CD8-positive, alpha-beta memory T cell (primary cell): ENCODE data around the gene FBRSL1. TPM values are rescaled to one million over a fixed set of nuclear protein-coding genes. Genes with fewer than 3 reads are reported as not detected.

Source experiments
- CTCF ChIA-PET: fragments of 350-600 bp; sonication (Branson Sonifier 250); formaldehyde crosslinking; loops from one replicate; lab custom pipeline; 2021; ENCODE audit warnings: antibody characterized with exemption; lab: Charles Lee
- POLR2A ChIA-PET: fragments of 350-600 bp; sonication (Branson Sonifier 250); formaldehyde crosslinking; loops from one replicate; lab custom pipeline; 2021; ENCODE audit warnings: antibody characterized with exemption; lab: Charles Lee
- DNase-seq, 5 donors: peaks; one replicate each; pipeline versions ENCODE4 v3.0.0 to v3.0.0-alpha.2; 2020 to 2022; ENCODE audit warnings: mixed read lengths in 1 of 5
- H3K27ac ChIP-seq: one replicate; pipeline ENCODE4 v1.7.0; 2013; ENCODE audit warnings: low read depth, mild to moderate bottlenecking, low read length, moderate library complexity
- H3K27me3 ChIP-seq: 2 replicates; pipeline ENCODE4 v1.7.0; 2013; ENCODE audit warnings: low read length, mild to moderate bottlenecking; ENCODE audit not compliant: insufficient read depth, poor library complexity, severe bottlenecking
- H3K36me3 ChIP-seq: 2 replicates; pipeline ENCODE4 v1.7.0; 2013; ENCODE audit warnings: mild to moderate bottlenecking, low read length, moderate library complexity; ENCODE audit not compliant: insufficient read depth
- H3K4me1 ChIP-seq: 2 replicates; pipeline ENCODE4 v1.7.0; 2013; ENCODE audit warnings: mild to moderate bottlenecking, low read length, moderate library complexity; ENCODE audit not compliant: insufficient read depth
- H3K4me3 ChIP-seq: 2 replicates; pipeline ENCODE4 v1.7.0; 2013; ENCODE audit warnings: mild to moderate bottlenecking, low read length
- H3K9me3 ChIP-seq: 2 replicates; pipeline ENCODE4 v1.7.0; 2013; ENCODE audit warnings: mild to moderate bottlenecking, low read length
- H3K27ac Mint-ChIP-seq, 8 donors: one replicate each; pipeline ENCODE4 v1.8.0; 2020 to 2021; ENCODE audit warnings: mixed read lengths in 8 of 8, mild to moderate bottlenecking in 6 of 8, inconsistent platforms in 3 of 8, moderate library complexity in 3 of 8
- H3K27me3 Mint-ChIP-seq, 2 donors: one replicate each; pipeline ENCODE4 v1.8.0; 2020 to 2021; ENCODE audit warnings: mixed read lengths in 2 of 2, mild to moderate bottlenecking in 1 of 2, moderate library complexity in 1 of 2
- H3K36me3 Mint-ChIP-seq, 3 donors: one replicate each; pipeline ENCODE4 v1.8.0; 2020 to 2021; ENCODE audit warnings: mixed read lengths in 3 of 3, inconsistent platforms in 1 of 3, mild to moderate bottlenecking in 1 of 3
- H3K4me1 Mint-ChIP-seq, 3 donors: one replicate each; pipeline ENCODE4 v1.8.0; 2020 to 2021; ENCODE audit warnings: mixed read lengths in 3 of 3, inconsistent platforms in 1 of 3, mild to moderate bottlenecking in 1 of 3
- H3K4me3 Mint-ChIP-seq, 7 donors: one replicate each; pipeline ENCODE4 v1.8.0; 2020 to 2021; ENCODE audit warnings: mixed read lengths in 7 of 7, mild to moderate bottlenecking in 6 of 7, moderate library complexity in 4 of 7, inconsistent platforms in 2 of 7
- H3K9me3 Mint-ChIP-seq, 5 donors: one replicate each; pipeline ENCODE4 v1.8.0; 2020 to 2022; ENCODE audit warnings: mixed read lengths in 5 of 5, mild to moderate bottlenecking in 3 of 5, moderate library complexity in 2 of 5, inconsistent platforms in 1 of 5
- polyA plus RNA-seq: library from polyadenylated mRNA; unstranded; fragments of 300-500 nt; fragmentation: Illumina TruSeq; gene quantifications from one replicate; pipeline ENCODE4 v1.2.3, GENCODE V29; 2021
- total RNA-seq, 2 experiments: library from RNA; stranded (reverse); gene quantifications; one replicate each; pipeline ENCODE4 v1.2.3, GENCODE V29; 2021

Gene FBRSL1
- total and polyA plus RNA-seq, 3 experiments from 2014 or later: 1.4 to 62.1 (median 58.1) TPM

GRCh38 chr12:132560364-132560613, 70.3 kb downstream of the FBRSL1 start:
- H3K27me3 Mint-ChIP-seq: peaks cover 5 to 16% of the 10 kb centered on the region in 2 donors
- no peak overlapping the region for H3K4me3 ChIP-seq
- peaks cover 0 to 12% (median 5%) of the 10 kb centered on the region in 3 donors for H3K36me3 Mint-ChIP-seq
- peak in 1 of 5 donors; percentile 19 for DNase-seq
- H3K4me3 Mint-ChIP-seq: no peak overlapping the region
- H3K4me1 Mint-ChIP-seq: peaks cover 8 to 33% (median 13%) of the 10 kb centered on the region in 3 donors
- H3K4me1 ChIP-seq: peaks cover 26% of the 10 kb centered on the region
- no peak overlapping the region for H3K27ac ChIP-seq
- no peaks in the 10 kb centered on the region for H3K27me3 ChIP-seq
- no peaks in the 10 kb centered on the region for H3K9me3 Mint-ChIP-seq
- no peaks in the 10 kb centered on the region for H3K36me3 ChIP-seq
- no peak overlapping the region for H3K27ac Mint-ChIP-seq
- POLR2A ChIA-PET: no interaction called here
- H3K9me3 ChIP-seq: no peaks in the 10 kb centered on the region
- CTCF ChIA-PET: interaction anchor here (1.3 to 2.4 kb wide), 3 partner anchors 13 to 145 kb away, joined by 3 to 10 read pairs (median 5); no protein-coding TSS in a partner anchor

DNA sequence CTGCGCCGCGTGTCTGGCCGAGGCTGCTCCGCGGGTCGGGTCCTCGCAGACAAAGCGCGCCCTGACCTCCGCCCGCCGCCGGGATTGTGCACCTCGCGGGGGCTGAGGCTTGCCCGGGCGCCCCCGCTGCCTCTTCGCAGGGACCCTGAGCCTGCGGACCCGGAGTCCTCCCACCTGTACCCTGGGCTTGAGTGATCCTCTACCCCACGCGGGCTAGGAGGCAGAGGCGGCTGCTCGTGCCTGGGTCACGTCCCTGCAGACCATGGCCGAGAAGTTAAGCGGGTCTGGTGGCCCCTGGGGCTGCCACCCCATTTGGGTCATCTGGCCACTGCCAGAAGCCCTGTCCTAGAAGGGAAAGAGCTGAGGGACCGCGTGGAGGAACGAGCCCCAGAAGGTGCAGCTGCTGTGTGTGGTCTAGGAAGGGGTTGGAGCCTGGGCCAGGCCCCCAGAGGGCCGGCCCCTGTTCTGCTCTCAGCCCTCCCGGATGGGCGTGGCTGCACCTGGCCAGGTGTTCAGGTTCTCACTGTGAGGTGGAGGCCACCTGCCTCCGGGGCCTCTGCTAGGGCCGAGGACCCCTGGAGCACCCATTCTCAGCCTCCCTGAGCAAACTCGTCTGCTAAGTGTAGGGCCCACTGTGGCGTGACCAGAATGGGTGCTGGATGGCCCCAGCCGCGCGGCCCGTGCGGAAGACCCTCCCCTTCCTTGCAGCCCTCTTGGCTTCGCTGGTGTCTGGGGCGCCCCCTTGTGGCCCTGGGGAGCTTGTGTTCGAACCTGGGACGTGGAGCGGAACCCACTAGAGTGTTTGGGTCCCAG, 70.9 kb downstream of the FBRSL1 start:
- Mint-ChIP-seq H3K36me3 (peaks cover 0 to 15% (median 5%) of the 10 kb centered on the region in 3 donors), H3K27ac (peak overlapping the region in 1 of 8 donors; percentile 22), H3K4me3 (peak overlapping the region; percentile 39 to 77 (median 70)), H3K27me3 (peaks cover 5 to 16% of the 10 kb centered on the region in 2 donors), H3K4me1 (peaks cover 8 to 33% (median 16%) of the 10 kb centered on the region in 3 donors), H3K9me3 (no peaks in the 10 kb centered on the region)
- DNase-seq: peak; percentile 45 to 78 (median 55)
- Histone ChIP-seq H3K27me3 (no peaks in the 10 kb centered on the region), H3K27ac (no peak overlapping the region), H3K4me3 (peak overlapping the region; percentile 37), H3K4me1 (peaks cover 26% of the 10 kb centered on the region), H3K9me3 (no peaks in the 10 kb centered on the region), H3K36me3 (no peaks in the 10 kb centered on the region)
- CTCF ChIA-PET: interaction anchor here (0.6 to 2.4 kb wide), 6 partner anchors 13 to 146 kb away, joined by 3 to 10 read pairs (median 4); no protein-coding TSS in a partner anchor
- POLR2A ChIA-PET: no interaction called here

Other genes starting within 250 kb of the FBRSL1 start
- under 1 TPM in 1 of 2 experiments, not detected in 1; 0.18 TPM for gene GALNT9, start 160.6 kb upstream of the FBRSL1 start, total RNA-seq
- gene GALNT9, start 160.6 kb upstream of the FBRSL1 start, polyA plus RNA-seq: not detected
- gene LRCOL1, start 120.4 kb downstream of the FBRSL1 start, total RNA-seq: not detected
- not detected for gene LRCOL1, start 120.4 kb downstream of the FBRSL1 start, polyA plus RNA-seq
- not detected for gene P2RX2, start 128.6 kb downstream of the FBRSL1 start, total RNA-seq
- gene P2RX2, start 128.6 kb downstream of the FBRSL1 start, polyA plus RNA-seq: not detected
- 100 to 1,000 TPM; 109 to 117 TPM for gene POLE, start 197.2 kb downstream of the FBRSL1 start, total RNA-seq
- gene POLE, start 197.2 kb downstream of the FBRSL1 start, polyA plus RNA-seq: 4.2 TPM
- 10 to 100 TPM; 21.2 to 22.5 TPM for gene PXMP2, start 197.4 kb downstream of the FBRSL1 start, total RNA-seq
- 14.5 TPM for gene PXMP2, start 197.4 kb downstream of the FBRSL1 start, polyA plus RNA-seq
- 100 to 1,000 TPM in 1 of 2 experiments, 10 to 100 TPM in 1; 99.7 to 102 TPM for gene PGAM5, start 220.7 kb downstream of the FBRSL1 start, total RNA-seq
- gene PGAM5, start 220.7 kb downstream of the FBRSL1 start, polyA plus RNA-seq: 31.8 TPM